NCI-H345 treated with DMSO at 0.1 percent for 48 hours (cell line): ENCODE data around the gene SLC24A3.

Experiments
- DNase-seq: peaks from one replicate; lab custom pipeline; 2025; ENCODE audit not compliant: unreplicated experiment; lab: John Stamatoyannopoulos, UW

Gene SLC24A3

GRCh38 chr20:19419396-19419795, 207.0 kb downstream of the SLC24A3 start:
- DNase-seq = no peak

- peak; percentile 1 for DNase-seq
Measured at GRCh38 chr20:19423097-19423899, 210.9 kb downstream of the SLC24A3 start.

- DNase-seq = no peak
Measured at GRCh38 chr20:19423900-19424620, 211.6 kb downstream of the SLC24A3 start.

GRCh38 chr20:19426356-19426755, 213.9 kb downstream of the SLC24A3 start:
- no peak for DNase-seq

GRCh38 chr20:19427480-19427879, 215.0 kb downstream of the SLC24A3 start:
- DNase-seq = no peak

GRCh38 chr20:19427913-19428312, 215.5 kb downstream of the SLC24A3 start:
- DNase-seq = no peak

- no peak for DNase-seq
Measured at GRCh38 chr20:19428324-19428723, 215.9 kb downstream of the SLC24A3 start.

GRCh38 chr20:19429538-19429937, 217.1 kb downstream of the SLC24A3 start:
- no peak for DNase-seq

- no peak for DNase-seq
Measured at GRCh38 chr20:19430641-19431315, 218.3 kb downstream of the SLC24A3 start.

- DNase-seq = no peak
Measured at GRCh38 chr20:19431316-19431700, 218.9 kb downstream of the SLC24A3 start.

GRCh38 chr20:19431906-19432305, 219.5 kb downstream of the SLC24A3 start:
- no peak for DNase-seq

GRCh38 chr20:19433371-19434350, 221.2 kb downstream of the SLC24A3 start:
- no peak for DNase-seq

- no peak for DNase-seq
Measured at GRCh38 chr20:19435316-19435715, 222.9 kb downstream of the SLC24A3 start.

GRCh38 chr20:19435821-19436220, 223.4 kb downstream of the SLC24A3 start:
- DNase-seq = no peak

- no peak for DNase-seq
Measured at GRCh38 chr20:19438488-19438887, 226.0 kb downstream of the SLC24A3 start.

- DNase-seq = no peak
Measured at GRCh38 chr20:19440660-19441527, 228.5 kb downstream of the SLC24A3 start.

- no peak for DNase-seq
Measured at GRCh38 chr20:19446246-19446645, 233.8 kb downstream of the SLC24A3 start.

GRCh38 chr20:19448632-19449031, 236.2 kb downstream of the SLC24A3 start:
- no peak for DNase-seq

GRCh38 chr20:19449051-19449450, 236.6 kb downstream of the SLC24A3 start:
- DNase-seq = no peak
